Colon (tissue), 2 donors: ENCODE results near the gene GLYAT.
"Not testable (repeated sequence)": the region's sequence is repeated elsewhere in the genome, so short reads cannot be mapped to it uniquely, and the experiment has no call there.

ENCODE experiments used
- FAIRE-seq: peaks from 2 replicates; lab custom pipeline; 2012; peaks lifted over from hg19 to GRCh38; lab: Jason Lieb, UNC
- donor health status: control.
- donor health status: control.

Gene GLYAT

GRCh38 chr11:58742981-58743880 is 11.5 kb upstream of the GLYAT start:
- no peak for FAIRE-seq

- no peak for FAIRE-seq
Observed at GRCh38 chr11:58742140-58742539, 10.4 kb upstream of the GLYAT start.

DNA sequence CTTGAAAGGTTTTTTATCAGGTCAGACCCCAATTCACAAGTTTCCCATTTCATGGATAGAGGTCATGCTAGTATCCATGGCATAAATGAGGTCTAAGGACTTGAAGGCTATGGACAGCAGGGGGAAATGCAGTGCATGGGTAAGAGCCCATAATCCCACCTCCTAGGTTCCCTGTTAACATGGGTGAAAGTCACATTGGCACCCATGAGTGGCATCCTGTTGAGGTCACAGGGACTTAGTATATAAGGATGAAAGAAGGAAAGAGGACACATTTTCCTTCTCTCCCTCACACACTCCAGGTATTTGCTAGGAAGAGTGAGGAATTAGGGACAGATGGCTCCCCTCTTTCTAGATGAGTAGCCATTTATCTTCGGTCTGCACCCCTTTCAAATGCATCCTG is 9.4 kb upstream of the GLYAT start:
- FAIRE-seq: no peak

- no peak for FAIRE-seq
Observed at GRCh38 chr11:58740447-58740846, 8.7 kb upstream of the GLYAT start.

GRCh38 chr11:58739725-58740430 is 8.1 kb upstream of the GLYAT start:
- no peak for FAIRE-seq

- FAIRE-seq: no peak
Observed at GRCh38 chr11:58734681-58735490, 3.1 kb upstream of the GLYAT start.

DNA sequence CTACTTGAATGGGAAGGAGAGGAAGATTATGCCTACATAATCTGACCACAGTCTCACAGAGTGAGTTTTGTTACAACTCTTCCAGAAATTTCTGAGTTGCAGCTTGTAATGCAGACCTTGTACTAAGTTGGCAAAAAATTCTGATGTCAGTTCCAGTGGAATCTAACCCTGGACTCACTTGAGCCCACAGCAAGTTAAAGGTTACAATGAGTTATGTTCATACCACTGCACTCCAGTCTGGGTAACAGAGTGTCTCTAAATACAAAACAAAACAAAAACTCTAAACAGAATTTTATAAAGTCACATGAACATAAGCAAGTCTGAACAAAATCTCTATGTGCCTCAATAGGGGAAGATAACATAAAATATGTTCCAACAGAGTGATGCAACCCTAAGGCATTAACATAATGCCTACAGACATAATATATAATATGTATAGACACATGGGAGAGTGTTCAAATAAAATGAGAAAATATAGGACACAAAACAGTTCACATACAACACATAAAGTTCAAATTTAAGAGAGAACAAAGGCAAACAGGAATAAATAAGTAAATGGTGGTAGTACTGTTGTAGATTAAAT is 1.1 kb downstream of the GLYAT start:
- FAIRE-seq: no peak

GRCh38 chr11:58727415-58727797 is 4.3 kb downstream of the GLYAT start:
- FAIRE-seq: no peak

DNA sequence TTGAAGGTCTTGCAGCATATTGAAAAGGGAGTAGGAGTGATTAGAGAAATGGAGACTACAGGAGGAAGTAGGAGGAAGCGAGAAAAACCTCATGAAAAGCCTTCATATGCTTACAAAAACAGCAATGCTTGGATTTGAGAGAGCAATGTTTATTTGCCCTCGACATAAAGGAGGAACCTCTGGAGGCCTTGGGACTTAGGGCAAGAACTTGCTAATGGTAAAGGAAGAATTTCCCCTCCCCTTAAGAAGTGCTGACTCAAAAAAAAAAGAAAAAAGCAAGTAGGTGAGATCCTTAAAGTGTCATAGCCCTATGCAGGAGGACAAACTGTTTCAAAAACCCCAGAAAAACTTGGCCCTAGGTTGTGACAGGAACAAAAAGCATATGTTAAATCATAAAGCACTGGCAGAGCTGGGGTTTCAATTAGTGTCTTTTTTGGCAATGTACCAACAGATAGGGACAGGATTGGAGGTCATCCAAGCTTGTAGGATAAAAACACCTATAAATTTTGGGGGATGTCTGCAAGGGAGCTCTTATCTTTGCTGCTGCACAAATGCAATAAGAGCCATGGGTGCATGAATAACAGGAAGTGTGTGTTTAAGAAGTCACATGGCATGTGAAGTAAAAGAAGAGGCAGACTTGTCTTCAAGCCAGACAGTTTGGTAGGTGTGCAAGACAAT is 4.9 kb downstream of the GLYAT start:
- FAIRE-seq: no peak

DNA sequence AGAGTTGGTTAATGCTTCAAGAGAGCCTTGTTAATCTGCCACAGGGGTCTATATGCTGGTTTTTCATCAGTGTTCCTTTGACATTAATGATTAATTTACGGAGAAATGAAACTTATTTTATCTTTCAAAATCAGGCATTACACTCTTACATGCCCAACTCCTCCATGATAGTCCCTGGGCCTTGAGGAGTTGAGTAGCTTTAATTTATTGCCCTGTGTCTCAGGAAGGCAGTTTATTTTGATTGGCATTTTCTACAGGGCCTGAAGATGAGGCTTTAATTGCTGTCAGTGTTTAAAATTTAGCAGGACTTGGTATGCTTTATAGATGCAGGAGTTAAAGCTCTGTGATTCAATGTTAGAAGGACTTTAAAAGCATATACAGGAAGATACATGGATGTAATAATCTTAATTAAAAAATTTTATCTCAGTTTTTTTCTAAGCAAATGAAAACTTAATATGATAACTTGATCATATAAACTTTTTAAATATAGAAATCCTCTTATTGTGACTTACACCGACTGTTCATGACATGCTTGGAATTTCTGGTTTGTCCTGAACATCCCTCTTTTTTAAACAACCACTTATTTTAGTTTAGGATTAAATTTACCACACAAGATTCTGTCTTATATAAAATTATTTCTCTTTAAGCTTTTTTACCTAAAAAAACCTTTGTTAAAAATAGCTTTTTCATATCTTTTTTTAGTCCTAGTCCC is 12.2 kb downstream of the GLYAT start:
- peak; percentile 47 for FAIRE-seq

DNA sequence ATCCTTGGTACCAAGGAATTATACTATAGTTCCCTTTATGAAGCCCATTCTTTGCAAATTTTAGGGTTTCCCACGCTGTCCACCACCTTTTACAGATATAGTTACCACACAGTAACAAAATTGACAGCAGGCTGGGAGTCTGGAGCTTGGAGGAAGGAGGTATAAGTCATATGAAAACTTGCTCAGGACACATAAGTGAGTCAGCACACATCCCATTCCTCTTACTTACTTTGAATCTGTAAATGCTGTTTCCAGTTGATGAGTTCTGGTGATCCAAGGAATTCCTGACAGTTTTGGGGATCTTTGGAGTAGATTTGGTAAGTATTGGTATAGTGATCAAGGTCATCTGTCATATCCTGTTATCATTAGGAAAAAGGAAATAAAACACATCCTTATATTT is 19.2 kb downstream of the GLYAT start:
- FAIRE-seq: no peak

DNA sequence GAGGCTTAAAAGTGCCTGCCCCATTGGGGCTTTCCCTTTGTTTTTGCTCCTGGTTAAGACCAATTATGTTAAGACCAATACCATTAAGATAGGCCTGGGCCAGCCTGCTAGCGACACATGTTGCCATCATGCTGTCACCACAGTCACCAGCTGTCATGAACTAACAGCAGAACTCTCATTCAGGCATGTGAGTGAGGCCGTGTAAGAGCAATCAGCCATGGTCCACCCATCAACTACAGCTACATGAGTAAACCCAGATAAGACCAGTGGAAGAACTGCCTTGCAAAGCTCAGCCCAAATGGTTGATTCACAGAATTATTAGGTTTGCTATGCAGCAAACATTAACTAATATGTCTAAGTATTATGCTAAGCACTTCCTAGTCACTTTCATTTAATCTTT is 19.9 kb downstream of the GLYAT start:
- no peak for FAIRE-seq

- FAIRE-seq: no peak
Observed at GRCh38 chr11:58707767-58708166, 24.0 kb downstream of the GLYAT start.

GRCh38 chr11:58696825-58697224 is 34.9 kb downstream of the GLYAT start:
- not testable (repeated sequence) for FAIRE-seq

- no peak for FAIRE-seq
Observed at GRCh38 chr11:58693026-58693425, 38.7 kb downstream of the GLYAT start.

GRCh38 chr11:58691675-58692074 is 40.1 kb downstream of the GLYAT start:
- FAIRE-seq: no peak

DNA sequence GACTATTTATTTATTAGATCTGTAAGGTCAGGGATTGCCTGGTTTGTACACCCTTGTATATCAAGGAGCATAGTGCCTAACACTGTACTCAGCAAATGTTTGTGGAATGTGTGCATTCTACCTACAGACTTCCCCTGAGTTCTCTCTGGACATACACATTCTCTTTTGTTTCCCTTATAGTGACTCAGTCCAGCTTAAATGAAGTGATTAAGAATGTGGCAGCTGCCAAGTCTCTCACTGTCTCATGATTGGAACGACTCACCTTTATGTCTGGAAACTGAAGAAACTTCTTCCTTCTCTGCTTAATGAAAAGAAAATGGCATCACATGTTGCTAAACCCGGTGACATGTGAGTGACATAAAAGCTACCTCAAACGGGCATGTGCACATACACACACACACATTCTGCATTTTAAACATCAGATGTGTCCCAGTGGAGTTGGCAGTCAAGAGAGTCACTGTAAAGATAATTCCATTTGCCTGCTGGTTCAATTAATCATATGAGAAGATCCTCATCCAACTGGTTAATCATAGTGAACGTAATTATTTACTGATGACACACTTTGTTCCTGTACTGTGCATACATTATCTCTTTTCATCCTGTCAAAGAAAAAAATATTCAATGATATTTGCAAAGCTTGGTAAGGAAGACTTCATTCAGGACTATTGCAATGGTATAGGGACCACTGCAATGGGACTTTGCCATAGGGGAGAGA is 42.8 kb downstream of the GLYAT start:
- no peak for FAIRE-seq

DNA sequence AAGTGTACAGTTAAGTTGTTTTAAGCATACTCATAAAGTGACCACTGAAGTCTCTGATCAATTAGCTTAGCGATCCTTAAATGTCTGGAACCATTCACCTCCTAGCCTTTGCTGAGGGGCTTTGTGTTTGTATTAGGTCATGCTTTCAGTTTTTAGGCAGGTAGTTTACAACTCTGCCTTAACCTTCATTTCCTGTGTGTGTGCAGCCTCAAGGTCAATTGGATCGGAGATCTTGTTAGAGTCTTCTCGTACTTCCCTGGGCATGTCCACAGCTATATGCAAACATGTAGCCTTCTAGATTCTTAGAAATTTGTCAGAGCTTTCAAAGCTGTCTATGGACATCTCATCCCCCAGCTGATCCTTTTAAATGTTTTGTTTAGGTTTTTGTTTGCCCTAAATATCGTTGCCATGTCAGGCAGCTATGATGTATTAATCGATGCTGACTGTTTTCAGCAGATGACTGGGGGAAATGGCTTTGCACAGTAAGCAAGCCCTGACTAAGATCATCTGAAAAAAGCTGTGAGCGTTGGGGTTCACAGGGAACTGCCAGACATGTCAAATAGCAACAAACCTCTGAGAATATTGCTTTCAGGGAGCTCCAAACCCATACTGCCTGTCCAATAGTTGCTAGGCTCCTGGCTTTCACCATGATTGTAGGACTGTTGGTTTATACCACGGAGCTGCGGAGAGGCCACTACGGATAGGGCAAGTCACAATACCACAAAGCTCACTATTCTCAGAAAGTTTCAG is 45.6 kb downstream of the GLYAT start:
- no peak for FAIRE-seq

GRCh38 chr11:58682660-58683059 is 49.1 kb downstream of the GLYAT start:
- not testable (repeated sequence) for FAIRE-seq

- not testable (repeated sequence) for FAIRE-seq
Observed at GRCh38 chr11:58677536-58677935, 54.2 kb downstream of the GLYAT start.
